ENCODE measurements around the gene ACOT11. TPM values are rescaled to one million over a fixed set of nuclear protein-coding genes. Genes with fewer than 3 reads are reported as not detected.
"Not testable (repeated sequence)": the region's sequence is repeated elsewhere in the genome, so short reads cannot be mapped to it uniquely, and the experiment has no call there.

The ACOT11 gene
- total and polyA plus RNA-seq, 4 experiments from 2014 or later, result 0.64 to 1.00 TPM; not detected in 2

DNA sequence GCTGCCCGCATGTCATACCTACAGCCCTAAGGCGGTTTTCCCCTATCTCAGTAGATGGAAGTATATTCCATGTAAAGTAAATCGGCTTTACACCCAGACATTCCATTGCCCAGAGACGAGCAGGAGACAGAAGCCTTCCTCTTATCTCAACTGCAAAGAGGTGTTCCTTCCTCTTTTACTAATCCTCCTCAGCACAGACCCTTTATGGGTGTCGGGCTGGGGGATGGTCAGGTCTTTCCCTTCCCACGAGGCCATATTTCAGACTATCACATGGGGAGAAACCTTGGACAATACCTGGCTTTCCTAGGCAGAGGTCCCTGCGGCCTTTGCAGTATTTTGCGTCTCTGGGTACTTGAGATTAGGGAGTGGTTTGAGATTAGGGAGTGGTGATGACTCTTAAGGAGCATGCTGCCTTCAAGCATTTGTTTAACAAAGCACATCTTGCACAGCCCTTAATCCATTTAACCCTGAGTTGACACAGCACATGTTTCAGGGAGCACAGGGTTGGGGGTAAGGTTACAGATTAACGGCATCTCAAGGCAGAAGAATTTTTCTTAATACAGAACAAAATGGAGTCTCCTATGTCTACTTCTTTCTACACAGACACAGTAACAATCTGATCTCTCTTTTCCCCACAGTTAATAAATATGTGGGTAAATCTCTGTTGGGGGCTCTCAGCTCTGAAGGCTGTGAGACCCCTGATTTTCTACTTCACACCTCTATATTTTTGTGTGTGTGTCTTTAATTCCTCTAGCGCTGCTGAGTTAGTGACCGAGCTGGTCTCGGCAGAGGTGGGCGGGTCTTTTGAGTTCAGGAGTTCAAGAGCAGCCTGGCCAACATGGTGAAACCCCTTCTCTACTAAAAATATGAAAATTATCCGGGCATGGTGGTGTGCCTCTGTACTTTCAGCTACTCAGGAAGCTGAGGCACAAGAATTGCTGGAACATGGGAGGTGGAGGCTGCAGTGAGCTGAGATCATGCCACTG lies 88.7 kb downstream of the ACOT11 start:
- H3K36me3 Mint-ChIP-seq; POLR2A ChIA-PET (ENCODE audit: partially characterized antibody): not testable (repeated sequence)

DNA sequence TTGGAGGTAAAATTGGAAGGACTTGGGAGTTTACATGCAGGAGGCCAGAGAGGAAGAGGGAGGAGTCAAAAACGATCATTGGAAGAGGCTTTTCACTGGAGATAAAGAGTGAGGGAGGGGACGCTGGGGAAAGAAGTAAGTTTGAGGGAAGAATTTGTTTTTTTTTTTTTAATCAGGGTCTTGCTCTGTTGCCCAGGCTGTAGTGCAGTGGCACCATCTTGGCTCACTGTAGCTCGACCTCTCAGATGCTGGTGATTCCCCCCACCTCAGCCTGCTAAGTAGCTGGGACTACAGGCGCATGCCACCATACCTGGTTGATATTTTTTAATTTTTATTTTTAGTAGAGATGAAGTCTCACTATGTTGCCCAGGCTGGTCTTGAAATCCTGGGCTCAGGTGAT lies 92.3 kb downstream of the ACOT11 start:
- DNase-seq, result no peak
- CTCF ChIA-PET (ENCODE audit: partially characterized antibody), result no interaction called here

More for the DNA sequence above, 88.7 kb downstream of the ACOT11 start:
- H3K9me3 Mint-ChIP-seq; intact Hi-C loops (cut with micrococcal nuclease); DNase-seq; H3K27me3 ChIP-seq (ENCODE audit: insufficient read depth, low read length); H3K4me1 ChIP-seq (ENCODE audit: insufficient read depth, low read length); H3K4me3 Mint-ChIP-seq; CTCF ChIA-PET (ENCODE audit: partially characterized antibody); H3K9me3 ChIP-seq (ENCODE audit: control insufficient read depth in 1 of 2, low read length in 2 of 2); H3K36me3 ChIP-seq (ENCODE audit: insufficient read depth, low read length); H3K4me3 ChIP-seq (ENCODE audit: low read length in 2 of 2); H3K27ac ChIP-seq (ENCODE audit: low read depth, low read length); H3K27me3 Mint-ChIP-seq; H3K27ac Mint-ChIP-seq; H3K4me1 Mint-ChIP-seq: not testable (repeated sequence)

DNA sequence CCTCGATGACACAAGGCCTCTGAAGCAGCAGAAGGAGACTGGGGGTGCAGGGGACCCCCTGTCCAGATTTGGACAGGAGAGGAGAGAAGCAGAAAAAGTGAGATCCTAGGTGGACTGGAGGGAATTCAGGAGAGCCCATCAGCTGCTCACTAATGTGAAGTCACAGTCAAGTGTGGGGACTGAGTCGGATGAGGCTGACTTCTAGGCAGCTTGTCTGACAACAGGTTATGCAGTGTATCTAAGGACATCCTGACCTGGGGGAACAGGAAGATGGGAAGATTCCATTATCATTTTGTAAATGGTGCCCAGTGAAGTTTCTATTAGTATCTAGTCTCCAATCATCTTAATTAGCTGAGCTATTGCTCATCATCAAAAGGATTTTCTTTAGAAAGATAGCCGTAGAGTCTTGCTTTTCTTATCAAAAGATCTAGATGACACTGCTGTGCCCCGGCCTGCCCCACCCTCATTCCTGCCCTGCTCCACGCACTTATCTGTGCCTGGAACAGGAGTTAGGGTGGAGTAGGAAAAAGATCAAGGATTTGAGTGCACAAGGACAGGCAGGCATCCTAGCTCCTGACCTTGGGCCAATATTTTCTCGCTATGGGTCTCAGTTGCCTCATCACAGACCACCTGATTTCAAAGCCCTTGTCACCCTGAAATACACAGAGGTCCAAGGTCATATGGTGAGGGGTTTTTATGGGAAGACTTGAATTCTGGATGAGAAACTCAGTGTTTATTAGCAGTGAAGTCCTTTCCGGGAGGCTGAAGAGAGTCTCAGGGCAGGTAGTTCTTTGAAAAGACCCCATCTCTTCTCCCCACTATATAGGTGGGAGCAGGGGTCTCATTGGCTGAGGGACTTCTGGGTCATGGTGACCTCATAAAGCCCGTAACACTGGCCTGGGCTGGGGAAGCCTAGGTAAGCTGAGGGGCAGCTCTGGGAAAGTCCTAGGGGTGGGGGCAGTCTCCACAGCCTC lies 93.1 kb downstream of the ACOT11 start, which contains the start of gene MROH7:
MROH7 (plus strand) TSS at position 924 of the 974 bp plus-strand sequence. CDS start 11,141 bp downstream, outside the sequence.
- Histone ChIP-seq H3K36me3 (ENCODE audit: insufficient read depth, low read length) (no peaks in the 10 kb centered on the region), H3K27ac (ENCODE audit: low read depth, low read length) (no peak within 1 kb of the TSS), H3K9me3 (ENCODE audit: control insufficient read depth in 1 of 2, low read length in 2 of 2) (no peaks in the 10 kb centered on the region), H3K27me3 (ENCODE audit: insufficient read depth, low read length) (no peaks in the 10 kb centered on the region), H3K4me1 (ENCODE audit: insufficient read depth, low read length) (no peaks in the 10 kb centered on the region), H3K4me3 (ENCODE audit: low read length in 2 of 2) (no peak within 1 kb of the TSS)
- Mint-ChIP-seq H3K4me1 (no peaks in the 10 kb centered on the region), H3K27me3 (peaks cover 0 to 4% of the 10 kb centered on the region in 2 donors), H3K27ac (no peak within 1 kb of the TSS), H3K4me3 (no peak within 1 kb of the TSS), H3K36me3 (peaks cover 0 to 4% of the 10 kb centered on the region in 2 donors), H3K9me3 (peaks cover 0 to 30% (median 14%) of the 10 kb centered on the region in 8 donors)
- DNase-seq, result no peak
- intact Hi-C loops (cut with micrococcal nuclease), result no loop called here
- CTCF ChIA-PET (ENCODE audit: partially characterized antibody), result no interaction called here
- POLR2A ChIA-PET (ENCODE audit: partially characterized antibody), result no interaction called here

More for the DNA sequence above, 92.3 kb downstream of the ACOT11 start:
- no peaks in the 10 kb centered on the region for H3K27me3 ChIP-seq (ENCODE audit: insufficient read depth, low read length)
- Mint-ChIP-seq H3K27me3 (peaks cover 0 to 4% of the 10 kb centered on the region in 2 donors), H3K27ac (no peak overlapping the region), H3K9me3 (peaks cover 0 to 29% (median 14%) of the 10 kb centered on the region in 8 donors), H3K4me3 (no peak overlapping the region), H3K36me3 (peaks cover 0 to 4% of the 10 kb centered on the region in 2 donors), H3K4me1 (no peaks in the 10 kb centered on the region)
- no peaks in the 10 kb centered on the region for H3K9me3 ChIP-seq (ENCODE audit: control insufficient read depth in 1 of 2, low read length in 2 of 2)
- H3K4me3 ChIP-seq (ENCODE audit: low read length in 2 of 2), result no peak overlapping the region
- intact Hi-C loops (cut with micrococcal nuclease), result no loop called here
- POLR2A ChIA-PET (ENCODE audit: partially characterized antibody), result no interaction called here
- H3K36me3 ChIP-seq (ENCODE audit: insufficient read depth, low read length), result no peaks in the 10 kb centered on the region
- H3K4me1 ChIP-seq (ENCODE audit: insufficient read depth, low read length), result no peaks in the 10 kb centered on the region
- H3K27ac ChIP-seq (ENCODE audit: low read depth, low read length), result no peak overlapping the region

DNA sequence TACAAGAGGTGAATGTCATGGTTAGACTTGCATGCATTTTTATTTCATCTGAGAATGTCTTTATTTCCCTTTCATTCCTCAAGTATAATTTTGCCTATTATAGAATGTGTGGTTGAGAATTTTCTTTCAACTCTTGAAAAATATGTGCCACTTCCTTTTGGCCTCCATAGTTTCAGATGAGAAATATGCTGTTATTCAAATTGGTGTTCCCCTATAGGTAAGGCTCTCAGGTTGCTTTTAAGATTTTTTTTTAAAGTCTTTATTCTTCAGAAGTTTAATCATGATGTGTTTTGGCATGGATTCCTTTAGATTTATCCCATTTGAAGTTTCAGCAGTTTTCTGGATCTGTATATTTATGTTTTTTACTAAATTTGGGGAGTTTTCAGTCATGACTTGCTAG lies 95.7 kb downstream of the ACOT11 start:
- POLR2A ChIA-PET (ENCODE audit: partially characterized antibody), result no interaction called here
- no peaks in the 10 kb centered on the region for H3K4me1 ChIP-seq (ENCODE audit: insufficient read depth, low read length)
- no peaks in the 10 kb centered on the region for H3K9me3 ChIP-seq (ENCODE audit: control insufficient read depth in 1 of 2, low read length in 2 of 2)
- CTCF ChIA-PET (ENCODE audit: partially characterized antibody), result no interaction called here
- no peak for DNase-seq
- no peak overlapping the region for H3K27ac ChIP-seq (ENCODE audit: low read depth, low read length)
- H3K36me3 ChIP-seq (ENCODE audit: insufficient read depth, low read length), result no peaks in the 10 kb centered on the region
- H3K27me3 ChIP-seq (ENCODE audit: insufficient read depth, low read length), result no peaks in the 10 kb centered on the region
- peaks cover 0 to 4% of the 10 kb centered on the region in 2 donors for H3K36me3 Mint-ChIP-seq
- H3K9me3 Mint-ChIP-seq, result peaks cover 0 to 30% (median 14%) of the 10 kb centered on the region in 8 donors
- H3K4me3 Mint-ChIP-seq, result no peak overlapping the region
- H3K27me3 Mint-ChIP-seq, result peaks cover 4% of the 10 kb centered on the region in 2 donors
- H3K4me3 ChIP-seq (ENCODE audit: low read length in 2 of 2), result no peak overlapping the region
- no peak overlapping the region for H3K27ac Mint-ChIP-seq
- H3K4me1 Mint-ChIP-seq, result no peaks in the 10 kb centered on the region
- intact Hi-C loops (cut with micrococcal nuclease), result no loop called here

DNA sequence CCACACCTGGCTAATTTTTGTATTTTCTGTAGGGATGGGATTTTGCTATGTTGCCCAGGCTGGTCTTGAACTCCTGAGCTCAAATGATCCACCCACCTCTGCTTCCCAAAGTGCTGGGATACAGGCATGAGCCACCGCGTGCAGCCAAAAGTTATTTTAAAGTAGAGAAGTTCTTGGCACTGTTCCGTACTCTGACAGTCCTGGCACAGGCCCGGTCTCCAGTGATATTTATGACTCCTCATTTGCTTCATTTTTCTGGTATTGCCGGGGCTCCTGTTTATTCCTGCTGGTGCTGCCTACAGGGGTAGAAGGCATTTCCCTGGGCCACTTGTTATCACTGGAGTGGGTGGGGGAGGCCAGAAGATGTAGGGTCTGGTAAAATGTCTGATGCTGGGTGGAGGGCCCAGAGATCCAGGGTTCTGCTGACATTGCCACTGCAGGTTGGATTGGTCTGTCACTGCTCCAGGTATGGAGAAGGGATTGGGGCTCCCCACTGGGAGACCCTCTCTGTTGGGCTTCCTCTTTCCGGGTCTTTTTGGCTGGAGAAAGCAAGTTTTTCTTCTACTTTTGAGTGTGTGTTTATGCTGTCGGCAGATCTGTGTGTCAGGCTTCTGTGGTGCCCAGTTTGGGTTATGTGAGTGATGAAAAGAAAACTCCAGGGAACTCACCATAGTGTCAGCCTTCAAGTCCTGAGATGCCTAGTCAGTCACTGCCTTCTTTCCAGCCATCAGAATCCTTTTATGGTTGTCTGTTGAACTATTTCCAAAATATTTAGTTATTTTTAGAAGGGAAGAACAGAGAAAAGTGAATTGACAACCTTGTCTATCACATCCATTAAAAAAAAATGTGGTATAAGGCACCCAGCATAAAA lies 98.0 kb downstream of the ACOT11 start:
- Histone ChIP-seq H3K27ac (ENCODE audit: low read depth, low read length) (no peak overlapping the region), H3K36me3 (ENCODE audit: insufficient read depth, low read length) (no peaks in the 10 kb centered on the region), H3K9me3 (ENCODE audit: control insufficient read depth in 1 of 2, low read length in 2 of 2) (no peaks in the 10 kb centered on the region), H3K27me3 (ENCODE audit: insufficient read depth, low read length) (no peaks in the 10 kb centered on the region), H3K4me3 (ENCODE audit: low read length in 2 of 2) (no peak overlapping the region), H3K4me1 (ENCODE audit: insufficient read depth, low read length) (no peaks in the 10 kb centered on the region)
- peaks cover 7 to 11% of the 10 kb centered on the region in 2 donors for H3K27me3 Mint-ChIP-seq
- DNase-seq, result no peak
- H3K9me3 Mint-ChIP-seq, result peaks cover 0 to 30% (median 14%) of the 10 kb centered on the region in 8 donors
- POLR2A ChIA-PET (ENCODE audit: partially characterized antibody), result no interaction called here
- intact Hi-C loops (cut with micrococcal nuclease), result no loop called here
- no peak overlapping the region for H3K4me3 Mint-ChIP-seq
- peaks cover 0 to 4% of the 10 kb centered on the region in 2 donors for H3K36me3 Mint-ChIP-seq
- CTCF ChIA-PET (ENCODE audit: partially characterized antibody), result no interaction called here
- H3K4me1 Mint-ChIP-seq, result no peaks in the 10 kb centered on the region
- no peak overlapping the region for H3K27ac Mint-ChIP-seq

DNA sequence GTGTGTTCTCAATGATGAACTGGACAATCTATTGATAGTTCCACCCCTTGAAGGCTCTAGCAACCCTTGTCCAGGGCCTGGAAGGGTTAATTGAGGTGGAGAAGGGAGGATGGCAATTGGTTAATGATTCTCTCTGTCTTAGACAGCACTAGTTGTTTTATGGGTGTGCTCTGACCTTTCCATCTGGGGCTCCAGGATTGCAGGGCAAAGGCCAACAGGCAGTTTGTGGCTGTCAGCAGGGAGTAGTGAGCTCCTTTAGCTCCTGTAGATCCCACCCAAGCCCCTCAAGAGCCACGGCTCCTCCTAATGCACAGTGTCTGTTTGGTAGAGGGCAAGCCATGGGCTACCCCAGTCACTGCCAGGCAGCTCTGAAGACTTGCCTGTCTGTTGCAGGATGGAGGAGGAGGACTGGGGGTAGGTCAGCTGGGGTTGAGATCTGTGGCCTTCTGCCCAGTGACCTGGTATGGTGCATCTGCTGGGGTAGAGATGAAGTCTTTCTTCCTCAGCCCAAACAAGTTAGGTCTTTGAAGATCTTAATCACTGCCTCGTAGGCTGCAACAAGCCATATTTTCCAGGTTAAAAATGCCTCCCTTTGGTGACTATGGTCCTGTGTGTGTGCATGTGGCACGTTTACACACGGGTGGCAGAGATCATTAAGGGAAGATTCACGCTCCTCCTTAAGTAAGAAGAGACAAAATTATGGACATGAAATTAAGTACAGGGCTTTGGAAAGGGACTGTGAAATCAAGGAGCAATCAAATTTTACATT lies 101.3 kb downstream of the ACOT11 start:
- ChIA-PET CTCF (ENCODE audit: partially characterized antibody) (interaction anchor here (0.6 kb wide), 1 partner anchor 27 kb away, joined by 3 read pairs; no protein-coding TSS in a partner anchor), POLR2A (ENCODE audit: partially characterized antibody) (no interaction called here)
- Histone ChIP-seq H3K4me3 (ENCODE audit: low read length in 2 of 2) (no peak overlapping the region), H3K27ac (ENCODE audit: low read depth, low read length) (no peak overlapping the region), H3K9me3 (ENCODE audit: control insufficient read depth in 1 of 2, low read length in 2 of 2) (no peaks in the 10 kb centered on the region), H3K36me3 (ENCODE audit: insufficient read depth, low read length) (no peaks in the 10 kb centered on the region), H3K27me3 (ENCODE audit: insufficient read depth, low read length) (no peaks in the 10 kb centered on the region), H3K4me1 (ENCODE audit: insufficient read depth, low read length) (no peaks in the 10 kb centered on the region)
- intact Hi-C loops (cut with micrococcal nuclease), result no loop called here
- H3K27ac Mint-ChIP-seq, result no peak overlapping the region
- H3K27me3 Mint-ChIP-seq, result peaks cover 11 to 12% of the 10 kb centered on the region in 2 donors
- DNase-seq, result no peak
- no peaks in the 10 kb centered on the region for H3K36me3 Mint-ChIP-seq
- H3K4me1 Mint-ChIP-seq, result no peaks in the 10 kb centered on the region
- H3K9me3 Mint-ChIP-seq, result peaks cover 0 to 9% (median 0%) of the 10 kb centered on the region in 8 donors
- H3K4me3 Mint-ChIP-seq, result no peak overlapping the region

Data from CD4-positive, alpha-beta memory T cell (primary cell).